Stomach (tissue), 4 donors: ENCODE data around the gene TENM3.

Experiments
- CTCF ChIP-seq, 7 experiments: fragments of 450-650 bp in 4 of 7; fragments of 200-600 bp in 3 of 7; sonication (generic) in 3 of 7; IDR thresholded peaks; one replicate each; pipeline ENCODE4 v1.5.1; 2016 to 2019; ENCODE audit warnings: antibody characterized with exemption in 7 of 7, control low read depth in 2 of 7, mild to moderate bottlenecking in 1 of 7
- EP300 ChIP-seq: sonication (generic); formaldehyde crosslinking; IDR thresholded peaks from one replicate; pipeline ENCODE4 v1.6.1; 2017; ENCODE audit warnings: antibody characterized with exemption

- TF ChIP-seq CTCF (IDR thresholded peaks at IDR 0.05) (no peak), EP300 (no peak)
Measured at GRCh38 chr4:182766857-182767250, 523.7 kb downstream of the TENM3 start.
